IPS DF 4.7 (cell line): Measurements from ENCODE around the gene INPP5A.

ENCODE experiments used
- DNase-seq: peaks from one replicate; pipeline ENCODE4 v3.0.0-alpha.2; 2013; ENCODE audit warnings: low spot score; ENCODE audit errors: extremely low read depth

The INPP5A gene

GRCh38 chr10:132611026-132611910 lies 73.7 kb downstream of the INPP5A start:
- DNase-seq = no peak

- no peak for DNase-seq
Measured at GRCh38 chr10:132611986-132612385, 74.4 kb downstream of the INPP5A start.

GRCh38 chr10:132612571-132613504 lies 75.3 kb downstream of the INPP5A start:
- no peak for DNase-seq

GRCh38 chr10:132613566-132614348 lies 76.2 kb downstream of the INPP5A start:
- DNase-seq = no peak

- DNase-seq = no peak
Measured at GRCh38 chr10:132614431-132615340, 77.1 kb downstream of the INPP5A start.

GRCh38 chr10:132615341-132616169 lies 78.0 kb downstream of the INPP5A start:
- no peak for DNase-seq

- DNase-seq = no peak
Measured at GRCh38 chr10:132616170-132616995, 78.8 kb downstream of the INPP5A start.

- DNase-seq = no peak
Measured at GRCh38 chr10:132616996-132617736, 79.6 kb downstream of the INPP5A start.

GRCh38 chr10:132617737-132618052 lies 80.1 kb downstream of the INPP5A start:
- DNase-seq = no peak

- no peak for DNase-seq
Measured at GRCh38 chr10:132618158-132618919, 80.8 kb downstream of the INPP5A start.

- no peak for DNase-seq
Measured at GRCh38 chr10:132619927-132620326, 82.3 kb downstream of the INPP5A start.

GRCh38 chr10:132624061-132624846 lies 86.7 kb downstream of the INPP5A start:
- no peak for DNase-seq

GRCh38 chr10:132624847-132625471 lies 87.4 kb downstream of the INPP5A start:
- no peak for DNase-seq

GRCh38 chr10:132626019-132626760 lies 88.6 kb downstream of the INPP5A start:
- DNase-seq = no peak
